ENCODE measurements around the gene AVPR1A. TPM values are rescaled to one million over a fixed set of nuclear protein-coding genes. Genes with fewer than 3 reads are reported as not detected.

Gene AVPR1A
- total RNA-seq, 1 experiment from 2014 or later, result 0.10 TPM

- intact Hi-C loops (cut with micrococcal nuclease; ENCODE audit: unreplicated experiment) (no loop called here), in situ Hi-C loops (cut with HindIII; ENCODE audit: low pct_unique_long_range_greater_than_20kb, low sequenced_read_pairs) (no loop called here)
- Histone ChIP-seq H3K4me1 (ENCODE audit: control insufficient read depth, insufficient read depth, low read length) (no peaks in the 10 kb centered on the region), H3K4me3 (ENCODE audit: low read depth in 2 of 2, low read length in 2 of 2) (no peak overlapping the region), H3K36me3 (ENCODE audit: control insufficient read depth, insufficient read depth, low read length) (no peaks in the 10 kb centered on the region), H3K27me3 (ENCODE audit: control insufficient read depth, insufficient read depth, low read length) (peaks cover 7% of the 10 kb centered on the region; the same call in 1 of the 2 replicates), H3K27ac (ENCODE audit: low read length) (no peak overlapping the region), H3K9me3 (ENCODE audit: control insufficient read depth, insufficient read depth, low read depth, low read length) (no peaks in the 10 kb centered on the region)
- BruUV-seq (replicated peaks), result no TSS peak
- DNase-seq (ENCODE audit: low read depth, low spot score) (no peak), ATAC-seq (no peak)
- ChIA-PET POLR2A (no interaction called here), CTCF (no interaction called here)
- TF ChIP-seq TCF7L2 (IDR thresholded peaks at IDR 0.05; ENCODE audit: low read depth, low read length) (no peak), CTCF (IDR thresholded peaks at IDR 0.05) (no peak), POLR2AphosphoS5 (IDR thresholded peaks at IDR 0.05; ENCODE audit: low read depth, low read length) (no peak), SIN3A (IDR thresholded peaks at IDR 0.05; ENCODE audit: borderline replicate concordance, insufficient read depth, low read depth, low read length) (no peak), REST (IDR thresholded peaks at IDR 0.05; ENCODE audit: insufficient read depth in 1 of 2, low read depth in 2 of 2, low read length in 1 of 2) (no peak)
Observed at GRCh38 chr12:63164911-63165310, 13.9 kb upstream of the AVPR1A start.

GRCh38 chr12:63163541-63163940 lies 12.5 kb upstream of the AVPR1A start:
- H3K4me1 ChIP-seq (ENCODE audit: control insufficient read depth, insufficient read depth, low read length), result no peaks in the 10 kb centered on the region
- no peak overlapping the region for H3K27ac ChIP-seq (ENCODE audit: low read length)
- no peak overlapping the region for H3K4me3 ChIP-seq (ENCODE audit: low read depth in 2 of 2, low read length in 2 of 2)
- CTCF ChIA-PET, result no interaction called here
- intact Hi-C loops (cut with micrococcal nuclease; ENCODE audit: unreplicated experiment), result no loop called here
- in situ Hi-C loops (cut with HindIII; ENCODE audit: low pct_unique_long_range_greater_than_20kb, low sequenced_read_pairs), result no loop called here
- no peak for ATAC-seq
- no TSS peak for BruUV-seq (replicated peaks)
- H3K9me3 ChIP-seq (ENCODE audit: control insufficient read depth, insufficient read depth, low read depth, low read length), result no peaks in the 10 kb centered on the region
- POLR2A ChIA-PET, result no interaction called here
- no peak for DNase-seq (ENCODE audit: low read depth, low spot score)
- peaks cover 7% of the 10 kb centered on the region; the same call in 1 of the 2 replicates for H3K27me3 ChIP-seq (ENCODE audit: control insufficient read depth, insufficient read depth, low read length)
- H3K36me3 ChIP-seq (ENCODE audit: control insufficient read depth, insufficient read depth, low read length), result no peaks in the 10 kb centered on the region
- TF ChIP-seq REST (IDR thresholded peaks at IDR 0.05; ENCODE audit: insufficient read depth in 1 of 2, low read depth in 2 of 2, low read length in 1 of 2), result no peak
- TF ChIP-seq CTCF (IDR thresholded peaks at IDR 0.05), result no peak
- no peak for TF ChIP-seq TCF7L2 (IDR thresholded peaks at IDR 0.05; ENCODE audit: low read depth, low read length)
- TF ChIP-seq SIN3A (IDR thresholded peaks at IDR 0.05; ENCODE audit: borderline replicate concordance, insufficient read depth, low read depth, low read length), result no peak
